ENCODE measurements around the gene HSPB7.

DNA sequence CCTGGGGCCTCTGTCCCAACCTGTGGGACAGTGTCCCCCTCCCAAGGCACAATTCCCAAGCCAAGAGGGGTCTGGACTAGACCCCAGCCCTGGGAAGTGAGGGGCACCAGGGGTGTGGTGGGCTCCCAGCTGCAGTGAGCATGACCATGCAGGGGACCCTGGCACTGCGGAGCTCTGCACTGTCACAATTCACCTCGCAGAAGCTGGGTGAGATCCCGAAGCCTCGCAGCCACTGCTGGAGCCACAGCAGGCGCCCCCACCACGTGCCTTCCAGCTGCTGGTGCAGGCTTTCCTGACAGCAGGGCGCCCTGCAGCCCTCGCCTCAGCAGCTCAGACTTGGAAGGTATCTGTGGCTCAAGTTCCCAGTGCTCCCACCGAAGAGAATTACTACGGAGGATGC lies 23.8 kb downstream of the HSPB7 start:
- TF ChIP-seq, protein P1, sequence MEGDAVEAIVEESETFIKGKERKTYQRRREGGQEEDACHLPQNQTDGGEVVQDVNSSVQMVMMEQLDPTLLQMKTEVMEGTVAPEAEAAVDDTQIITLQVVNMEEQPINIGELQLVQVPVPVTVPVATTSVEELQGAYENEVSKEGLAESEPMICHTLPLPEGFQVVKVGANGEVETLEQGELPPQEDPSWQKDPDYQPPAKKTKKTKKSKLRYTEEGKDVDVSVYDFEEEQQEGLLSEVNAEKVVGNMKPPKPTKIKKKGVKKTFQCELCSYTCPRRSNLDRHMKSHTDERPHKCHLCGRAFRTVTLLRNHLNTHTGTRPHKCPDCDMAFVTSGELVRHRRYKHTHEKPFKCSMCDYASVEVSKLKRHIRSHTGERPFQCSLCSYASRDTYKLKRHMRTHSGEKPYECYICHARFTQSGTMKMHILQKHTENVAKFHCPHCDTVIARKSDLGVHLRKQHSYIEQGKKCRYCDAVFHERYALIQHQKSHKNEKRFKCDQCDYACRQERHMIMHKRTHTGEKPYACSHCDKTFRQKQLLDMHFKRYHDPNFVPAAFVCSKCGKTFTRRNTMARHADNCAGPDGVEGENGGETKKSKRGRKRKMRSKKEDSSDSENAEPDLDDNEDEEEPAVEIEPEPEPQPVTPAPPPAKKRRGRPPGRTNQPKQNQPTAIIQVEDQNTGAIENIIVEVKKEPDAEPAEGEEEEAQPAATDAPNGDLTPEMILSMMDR (IDR thresholded peaks at IDR 0.05) = no peak
- no peak for TF ChIP-seq POLR2A (IDR thresholded peaks at IDR 0.05)

Data from prostate gland (tissue), 2 donors.